HFFc6 (cell line): ENCODE results near the gene DMRTB1. TPM values are rescaled to one million over a fixed set of nuclear protein-coding genes. Genes with fewer than 3 reads are reported as not detected.
A peak's percentile ranks its signal among the peaks of the same experiment; 100 is the strongest.

Experiments used
- DNase-seq: peaks from one replicate; pipeline ENCODE4 v3.0.0-alpha.2; 2018
- H3K27ac Mint-ChIP-seq: 2 replicates; pipeline ENCODE4 v1.8.0; 2020; ENCODE audit warnings: mild to moderate bottlenecking, mixed read lengths
- H3K27me3 Mint-ChIP-seq: 2 replicates; pipeline ENCODE4 v1.8.0; 2021; ENCODE audit warnings: mild to moderate bottlenecking, moderate library complexity, mixed read lengths; ENCODE audit not compliant: insufficient read depth
- H3K36me3 Mint-ChIP-seq: 2 replicates; pipeline ENCODE4 v1.8.0; 2021; ENCODE audit warnings: low read depth, mixed read lengths
- H3K4me1 Mint-ChIP-seq: 2 replicates; pipeline ENCODE4 v1.8.0; 2020; ENCODE audit warnings: low read depth, mixed read lengths
- H3K4me3 Mint-ChIP-seq: 2 replicates; pipeline ENCODE4 v1.8.0; 2020; ENCODE audit warnings: mild to moderate bottlenecking, moderate library complexity, mixed read lengths
- H3K9me3 Mint-ChIP-seq: 2 replicates; pipeline ENCODE4 v1.8.0; 2020; ENCODE audit warnings: mild to moderate bottlenecking, mixed read lengths
- CTCF ChIP-seq: fragments of 200-600 bp; sonication (generic); IDR thresholded peaks from 2 replicates; pipeline ENCODE4 v1.5.0; 2021; ENCODE audit warnings: antibody characterized with exemption, mild to moderate bottlenecking
- total RNA-seq, 6 experiments: library from RNA; stranded (reverse); fragmentation: NEBNext Ultra II Directional; extraction: Animal tissue kit (Norgen Biotek cat#: 25700); gene quantifications; 2 replicates in 1 of 6; 3 replicates in 5 of 6; pipeline ENCODE4 v1.2.3, GENCODE V29; 2021

The DMRTB1 gene
- total RNA-seq, 6 experiments from 2014 or later: not detected

DNA sequence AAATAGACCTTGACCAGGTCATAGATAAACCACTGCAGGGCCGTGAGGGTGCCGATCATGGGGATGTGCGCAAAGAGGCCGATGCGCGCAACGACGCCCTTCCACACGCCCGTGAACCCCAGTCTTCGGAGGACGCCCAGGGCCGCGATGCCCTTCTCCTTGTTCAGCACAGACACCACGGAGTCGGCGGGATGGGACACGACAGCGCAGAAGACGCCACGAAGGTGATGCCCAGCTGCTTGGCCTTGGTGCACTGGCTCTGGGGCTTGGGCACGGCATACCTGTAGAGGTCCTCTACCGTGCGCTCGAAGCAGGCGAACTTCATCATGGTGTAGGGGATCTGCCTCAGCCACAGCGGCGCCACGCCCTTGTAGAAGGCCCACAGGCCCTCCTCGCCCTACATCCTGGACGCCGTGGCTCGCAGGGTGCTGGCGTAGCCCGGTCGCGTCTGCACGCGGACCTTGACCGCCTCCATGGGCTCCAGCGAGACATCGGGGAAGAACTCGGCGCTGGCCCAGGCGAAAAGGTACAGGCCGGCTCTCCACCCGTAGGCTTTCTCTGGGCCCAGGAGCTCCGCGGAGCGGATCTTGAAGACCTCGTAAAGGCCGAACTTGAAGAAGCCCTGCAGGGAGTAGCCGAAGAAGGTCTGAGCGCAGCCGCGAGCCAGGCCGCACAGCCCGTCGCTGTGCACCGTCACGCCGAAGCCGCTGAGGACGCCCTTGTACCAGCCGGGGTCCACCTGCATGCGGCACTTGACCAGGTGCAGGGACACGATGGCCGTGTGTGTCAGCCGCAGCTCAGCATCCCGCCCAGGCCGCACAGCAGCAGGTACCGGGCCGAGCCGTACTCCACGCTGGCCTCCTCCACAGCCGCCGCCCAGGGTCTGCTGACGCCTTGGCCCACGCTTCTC lies 20.5 kb upstream of the DMRTB1 start:
- peaks cover 35% of the 10 kb centered on the region for H3K27me3 Mint-ChIP-seq
- peaks cover 11% of the 10 kb centered on the region; the same call in 1 of the 2 replicates for H3K36me3 Mint-ChIP-seq
- DNase-seq: no peak
- no peaks in the 10 kb centered on the region for H3K4me1 Mint-ChIP-seq
- no peak overlapping the region for H3K27ac Mint-ChIP-seq
- no peak overlapping the region for H3K4me3 Mint-ChIP-seq
- TF ChIP-seq CTCF: no peak
- H3K9me3 Mint-ChIP-seq: peaks cover 10% of the 10 kb centered on the region; the same call in 1 of the 2 replicates

GRCh38 chr1:53439337-53440207 lies 19.6 kb upstream of the DMRTB1 start:
- Mint-ChIP-seq H3K27me3 (peaks cover 26% of the 10 kb centered on the region), H3K36me3 (peaks cover 6% of the 10 kb centered on the region; the same call in 1 of the 2 replicates), H3K9me3 (peaks cover 5% of the 10 kb centered on the region; the same call in 1 of the 2 replicates), H3K27ac (no peak overlapping the region), H3K4me1 (no peaks in the 10 kb centered on the region), H3K4me3 (no peak overlapping the region)
- no peak for TF ChIP-seq CTCF
- DNase-seq: no peak

DNA sequence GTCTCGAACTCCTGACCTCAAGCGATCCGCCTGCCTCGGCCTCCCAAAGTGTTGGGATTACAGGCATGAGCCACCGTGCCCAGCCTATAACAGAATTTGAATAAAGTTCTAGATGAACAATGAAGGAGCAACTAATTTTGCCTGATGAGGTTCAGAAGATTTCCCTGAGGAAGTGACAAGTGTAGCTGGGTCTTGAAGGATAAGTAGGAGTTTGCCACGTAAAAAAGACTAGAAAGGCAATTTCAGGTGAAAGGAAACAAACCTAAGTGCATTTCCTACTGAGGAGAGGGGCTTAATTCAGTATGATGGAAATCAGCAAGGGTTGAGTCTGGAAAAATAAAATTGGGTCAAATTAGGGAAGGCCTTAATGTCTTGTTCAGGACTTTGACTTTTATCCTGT lies 18.6 kb upstream of the DMRTB1 start:
- H3K27ac Mint-ChIP-seq: no peak overlapping the region
- TF ChIP-seq CTCF: no peak
- no peaks in the 10 kb centered on the region for H3K36me3 Mint-ChIP-seq
- H3K4me3 Mint-ChIP-seq: no peak overlapping the region
- H3K9me3 Mint-ChIP-seq: no peaks in the 10 kb centered on the region
- H3K27me3 Mint-ChIP-seq: peaks cover 17% of the 10 kb centered on the region
- H3K4me1 Mint-ChIP-seq: peaks cover 1% of the 10 kb centered on the region
- no peak for DNase-seq

DNA sequence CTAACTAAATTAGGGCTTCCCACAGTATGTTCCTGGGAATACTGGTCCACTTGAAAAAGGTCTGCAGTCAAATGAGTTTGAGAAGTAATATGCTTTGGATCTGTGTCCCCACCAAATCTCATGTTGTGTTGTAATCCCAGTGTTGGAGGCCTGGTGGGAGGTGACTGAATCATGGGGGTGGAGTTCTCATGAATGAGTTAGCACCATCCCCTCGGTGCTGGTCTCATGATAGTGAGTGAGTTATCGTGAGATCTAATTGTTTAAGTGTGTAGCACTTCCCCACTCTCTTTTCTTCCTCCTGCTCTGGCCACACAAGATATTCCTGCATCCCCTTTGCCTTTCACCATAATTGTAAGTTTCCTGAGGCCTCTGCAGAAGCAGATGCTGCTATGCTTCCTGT lies 16.9 kb upstream of the DMRTB1 start:
- Mint-ChIP-seq H3K27ac (no peak overlapping the region), H3K9me3 (no peaks in the 10 kb centered on the region), H3K4me1 (peaks cover 17% of the 10 kb centered on the region), H3K36me3 (no peaks in the 10 kb centered on the region), H3K27me3 (peaks cover 3% of the 10 kb centered on the region), H3K4me3 (no peak overlapping the region)
- TF ChIP-seq CTCF: no peak
- peak; percentile 23 for DNase-seq

GRCh38 chr1:53446051-53446450 lies 13.1 kb upstream of the DMRTB1 start:
- Mint-ChIP-seq H3K27ac (no peak overlapping the region), H3K27me3 (no peaks in the 10 kb centered on the region; the same call in 1 of the 2 replicates)

More at GRCh38 chr1:53446051-53446450, 13.1 kb upstream of the DMRTB1 start:
- Mint-ChIP-seq H3K36me3 (no peaks in the 10 kb centered on the region), H3K9me3 (no peaks in the 10 kb centered on the region), H3K4me3 (no peak overlapping the region), H3K4me1 (peaks cover 45% of the 10 kb centered on the region)
- TF ChIP-seq CTCF: no peak
- no peak for DNase-seq
